Limb (tissue), 2 donors: Measurements from ENCODE around the gene TMEM121.
"Not testable (repeated sequence)": the region's sequence is repeated elsewhere in the genome, so short reads cannot be mapped to it uniquely, and the experiment has no call there.

ENCODE experiments used
- DNase-seq, 2 donors: peaks; one replicate each; pipeline ENCODE4 v3.0.0-alpha.2; 2016; ENCODE audit errors: extremely low spot score in 2 of 2

TMEM121 gene

DNA sequence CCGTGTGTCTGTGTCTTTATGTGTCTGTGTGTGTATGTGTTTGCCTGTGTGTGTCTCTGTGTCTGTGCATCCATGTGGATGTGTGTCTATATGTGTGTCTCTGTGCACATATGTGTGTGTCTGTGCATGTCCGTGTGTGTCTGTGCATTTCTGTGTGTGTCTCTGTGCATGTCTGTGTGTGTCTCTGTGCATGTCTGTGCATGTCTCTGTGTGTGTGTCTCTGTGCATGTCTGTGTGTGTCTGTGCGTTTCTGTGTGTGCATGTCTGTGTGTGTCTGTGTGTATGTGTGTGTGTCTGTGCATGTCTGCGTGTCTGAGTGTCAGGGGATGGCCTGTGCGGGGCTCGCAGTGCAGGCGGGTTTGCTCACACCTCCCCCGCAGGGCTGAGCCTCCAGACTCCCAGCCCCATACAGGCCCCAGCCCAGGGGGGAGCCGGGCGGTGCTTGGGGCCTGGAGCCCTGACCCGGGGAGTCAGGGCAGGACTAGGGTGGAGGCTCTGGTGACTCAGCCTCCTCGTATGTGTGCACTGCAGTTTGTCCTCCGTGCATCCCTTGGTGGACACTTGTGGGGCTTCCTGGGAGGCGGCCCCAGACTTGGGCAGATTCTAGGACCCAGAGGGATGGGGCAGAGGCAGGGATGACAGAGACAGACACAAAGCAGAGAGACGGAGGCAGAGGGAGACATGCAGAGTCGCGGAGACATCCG, 41.9 kb downstream of the TMEM121 start:
- not testable (repeated sequence) for DNase-seq

DNA sequence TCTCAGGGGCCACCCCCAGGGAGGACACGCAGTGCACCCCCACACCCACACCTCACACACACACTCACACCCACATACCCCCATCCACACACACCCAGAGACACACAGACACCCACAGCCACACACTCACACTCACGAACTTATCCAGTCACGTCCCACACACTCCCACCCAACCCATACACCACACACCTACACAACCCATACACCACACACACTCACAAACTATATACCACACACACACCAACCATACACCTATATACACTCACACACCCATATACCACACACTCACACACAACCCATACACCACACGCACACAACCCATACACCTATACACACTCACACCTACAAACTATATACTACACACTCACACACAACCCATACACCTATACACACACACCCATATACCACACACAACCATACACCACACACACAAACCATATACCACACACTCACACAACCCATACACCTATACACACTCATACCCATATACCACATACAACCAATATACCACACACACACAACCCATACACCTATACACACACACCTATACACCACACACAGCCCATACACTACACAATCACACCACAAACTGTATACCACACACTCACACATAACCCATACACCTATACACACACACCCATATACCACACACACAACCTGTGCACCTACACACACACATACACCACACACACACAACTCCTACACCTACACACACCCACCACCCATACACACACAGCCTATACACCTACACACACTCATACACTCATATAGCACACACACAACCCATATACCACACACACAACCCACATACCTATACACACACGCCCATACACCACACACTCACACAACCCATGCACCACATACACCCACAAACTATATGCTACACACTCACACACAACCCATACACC, 42.7 kb downstream of the TMEM121 start:
- no peak for DNase-seq

GRCh38 chr14:105570482-105570881, 44.1 kb downstream of the TMEM121 start:
- no peak for DNase-seq

DNA sequence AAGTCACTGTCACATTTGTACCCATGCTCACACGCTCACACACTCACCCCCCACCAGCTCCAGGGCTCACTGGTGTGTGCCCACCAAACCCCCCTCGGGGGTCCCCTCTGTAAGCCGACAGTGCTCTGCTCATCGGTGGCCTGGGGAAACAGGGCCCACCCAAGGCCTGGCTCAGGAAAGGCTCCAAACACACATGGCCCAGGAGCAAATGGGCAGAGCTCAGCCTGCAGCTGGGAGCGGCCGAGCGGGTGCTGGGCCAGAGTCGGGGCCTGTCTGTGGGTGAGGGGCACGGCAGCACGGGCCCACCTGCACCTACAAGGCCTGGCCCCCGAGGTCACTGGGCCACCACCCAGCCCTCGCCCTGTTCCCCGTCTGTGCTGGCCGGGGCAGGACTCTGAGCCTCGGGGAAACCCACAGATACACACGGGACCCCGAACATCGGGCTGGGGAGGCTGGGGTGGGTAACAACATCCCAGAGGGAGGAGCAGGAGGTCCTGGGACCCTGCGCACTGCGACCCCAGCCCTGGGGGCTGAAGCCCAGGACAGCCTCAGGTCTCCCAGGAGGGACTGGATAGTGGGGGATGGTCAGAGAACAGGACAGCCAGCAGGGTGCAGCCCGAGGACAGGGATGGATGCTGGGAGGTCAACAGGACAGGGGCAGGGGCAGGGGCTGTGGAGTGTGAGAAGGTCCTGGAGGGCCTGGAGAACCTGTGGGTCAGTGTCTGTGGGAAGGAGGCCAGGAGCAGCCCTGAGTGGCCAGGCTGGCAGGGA, 45.0 kb downstream of the TMEM121 start:
- DNase-seq: not testable (repeated sequence)

GRCh38 chr14:105572063-105572462, 45.7 kb downstream of the TMEM121 start:
- DNase-seq: not testable (repeated sequence)

GRCh38 chr14:105573841-105574240, 47.5 kb downstream of the TMEM121 start:
- DNase-seq: not testable (repeated sequence)

GRCh38 chr14:105574411-105574810, 48.0 kb downstream of the TMEM121 start:
- DNase-seq: not testable (repeated sequence)

DNA sequence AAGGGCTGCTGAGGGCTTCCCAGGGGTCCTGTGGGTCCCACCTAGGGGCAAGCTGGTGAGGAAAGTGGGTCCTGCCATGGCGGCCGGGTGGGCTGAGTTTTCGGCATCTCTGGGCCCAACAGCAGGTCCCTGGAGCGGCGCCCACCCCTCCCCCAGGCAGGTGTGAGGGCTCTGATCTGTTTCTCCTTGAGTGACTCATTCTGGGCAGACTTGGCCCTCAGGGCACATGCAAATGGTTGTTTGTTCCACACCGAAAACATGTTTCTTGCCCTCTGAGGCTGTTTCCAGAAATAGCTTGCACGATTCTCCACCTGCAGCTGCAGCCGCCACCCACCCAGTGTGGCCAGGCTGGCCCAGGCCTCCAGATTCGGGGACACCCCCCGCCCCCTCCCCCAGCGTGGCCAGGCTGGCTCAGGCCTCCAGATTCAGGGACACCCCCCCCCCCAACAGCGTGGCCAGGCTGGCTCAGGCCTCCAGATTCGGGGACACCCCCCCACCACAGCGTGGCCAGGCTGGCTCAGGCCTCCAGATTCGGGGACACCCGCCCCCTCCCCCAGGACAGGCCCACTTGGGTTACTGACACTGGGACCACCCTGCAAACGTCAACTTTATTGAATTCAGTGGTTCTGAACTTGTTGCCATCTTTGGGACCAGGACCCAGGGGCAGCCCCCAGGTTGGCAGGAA, 48.8 kb downstream of the TMEM121 start:
- not testable (repeated sequence) for DNase-seq

DNA sequence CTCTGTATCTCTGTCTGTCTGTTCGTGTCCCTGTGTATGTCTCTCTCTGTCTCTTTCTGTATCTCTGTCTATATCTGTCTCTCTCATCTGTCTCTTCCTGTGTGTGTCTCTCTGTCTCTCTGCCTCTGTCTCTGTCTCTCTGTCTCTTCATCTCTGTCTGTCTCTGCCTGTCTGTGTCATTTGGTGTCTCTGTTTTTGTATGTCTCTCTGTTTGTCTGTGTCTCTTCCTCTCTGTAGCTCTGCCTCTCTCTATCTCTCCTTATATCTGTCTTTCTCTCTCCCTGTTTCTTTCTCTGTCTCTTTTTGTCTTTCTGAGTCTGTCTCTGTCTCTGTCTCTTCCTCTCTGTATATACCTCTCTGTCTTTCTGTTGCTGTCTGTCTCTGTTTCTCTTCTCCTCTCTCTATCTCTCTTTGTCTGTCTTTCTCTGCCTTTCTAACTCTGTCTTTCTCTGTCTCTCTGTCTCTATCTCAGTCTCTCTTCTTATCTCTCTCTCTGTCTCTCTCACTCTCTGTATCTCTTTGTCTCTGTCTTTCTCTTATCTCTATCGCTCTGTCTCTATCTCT, 50.2 kb downstream of the TMEM121 start:
- no peak for DNase-seq

DNA sequence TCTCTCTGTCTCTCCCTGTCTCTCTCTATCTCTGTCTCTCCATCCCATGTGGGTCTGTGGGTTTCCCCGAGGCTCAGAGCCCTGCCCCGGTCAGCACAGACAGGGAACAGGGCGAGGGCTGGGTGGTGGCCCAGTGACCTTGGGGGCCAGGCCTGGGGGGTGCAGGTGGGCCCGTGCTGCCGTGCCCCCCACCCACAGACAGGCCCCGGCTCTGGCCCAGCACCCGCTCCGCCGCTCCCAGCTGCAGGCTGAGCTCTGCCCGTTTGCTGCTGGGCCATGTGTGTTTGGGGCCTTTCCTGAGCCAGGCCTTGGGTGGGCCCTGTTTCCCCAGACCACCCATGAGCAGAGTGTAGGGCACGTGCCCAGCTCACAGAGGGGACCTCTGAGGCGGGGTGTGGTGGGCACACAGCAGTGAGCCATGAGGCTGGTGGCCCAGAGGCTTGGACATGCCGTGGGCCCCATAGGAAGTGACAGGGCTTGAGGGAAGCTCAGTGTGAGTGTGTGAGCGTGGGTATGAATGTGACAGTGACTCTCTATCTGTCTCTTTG, 51.0 kb downstream of the TMEM121 start:
- DNase-seq: no peak

DNA sequence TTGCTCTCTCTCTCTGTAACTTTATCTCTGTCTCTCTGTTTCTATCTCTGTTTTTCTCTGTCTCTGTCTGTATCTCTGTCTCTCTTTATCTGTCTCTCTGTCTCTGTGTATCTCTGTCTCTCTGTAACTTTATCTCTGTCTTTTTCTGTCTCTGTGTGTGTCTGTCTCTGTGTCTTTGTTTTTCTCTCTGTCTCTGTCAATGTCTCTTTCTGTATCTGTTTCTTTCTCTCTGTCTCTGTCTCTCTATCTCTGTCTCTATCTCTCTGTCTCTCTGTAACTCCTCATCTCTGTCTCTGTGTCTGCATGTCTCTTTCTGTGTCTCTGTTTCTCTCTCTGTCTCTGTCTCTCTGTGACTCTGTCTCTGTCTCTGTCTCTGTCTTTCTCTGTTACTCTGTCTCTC, 51.7 kb downstream of the TMEM121 start:
- DNase-seq: no peak

DNA sequence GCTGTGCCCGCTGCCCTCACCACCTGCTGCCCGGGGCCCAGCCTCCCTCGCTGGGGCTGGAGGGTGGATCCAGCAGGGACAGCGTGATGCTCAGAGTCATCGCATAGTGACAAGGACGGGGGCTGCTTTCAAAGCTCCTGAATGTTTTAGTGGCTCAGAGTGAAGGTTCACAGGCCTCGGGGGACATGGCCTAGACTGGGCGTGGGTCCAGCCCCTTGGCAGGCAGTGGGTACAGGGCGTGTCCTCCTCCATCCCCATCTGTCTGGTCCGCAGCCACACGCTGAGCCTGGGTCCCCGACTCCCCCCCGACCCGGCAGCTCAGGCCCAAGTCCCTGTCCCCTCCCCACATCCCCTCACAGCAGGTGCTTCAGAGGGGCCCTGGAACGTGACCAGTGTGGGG, 52.8 kb downstream of the TMEM121 start:
- not testable (repeated sequence) for DNase-seq
